HFF-Myc (cell line): ENCODE measurements around the gene CXCL13.
"Not testable (repeated sequence)": the region's sequence is repeated elsewhere in the genome, so short reads cannot be mapped to it uniquely, and the experiment has no call there.

Experiments
- DNase-seq: peaks from one replicate; pipeline ENCODE4 v3.0.0-alpha.2; 2011; ENCODE audit warnings: low read depth; ENCODE audit errors: extremely low read depth
- H3K4me3 ChIP-seq: replicated peaks from 2 replicates; pipeline ENCODE4 v1.5.1; 2011; ENCODE audit warnings: low read depth, mild to moderate bottlenecking, control low read depth, low read length
- TF ChIP-seq, protein P1 (sequence below): IDR thresholded peaks from 2 replicates; pipeline ENCODE4 v1.5.1; 2012; ENCODE audit warnings: mild to moderate bottlenecking, low read depth, low read length, control low read depth; ENCODE audit errors: missing control alignments

CXCL13 gene, protein sequence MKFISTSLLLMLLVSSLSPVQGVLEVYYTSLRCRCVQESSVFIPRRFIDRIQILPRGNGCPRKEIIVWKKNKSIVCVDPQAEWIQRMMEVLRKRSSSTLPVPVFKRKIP

GRCh38 chr4:77605210-77605902, at the start of gene CXCL13:
TSS of gene CXCL13 (plus strand) at chr4:77605820. CDS start at chr4:77605866, 46 bp downstream.
- TF ChIP-seq, protein P1, sequence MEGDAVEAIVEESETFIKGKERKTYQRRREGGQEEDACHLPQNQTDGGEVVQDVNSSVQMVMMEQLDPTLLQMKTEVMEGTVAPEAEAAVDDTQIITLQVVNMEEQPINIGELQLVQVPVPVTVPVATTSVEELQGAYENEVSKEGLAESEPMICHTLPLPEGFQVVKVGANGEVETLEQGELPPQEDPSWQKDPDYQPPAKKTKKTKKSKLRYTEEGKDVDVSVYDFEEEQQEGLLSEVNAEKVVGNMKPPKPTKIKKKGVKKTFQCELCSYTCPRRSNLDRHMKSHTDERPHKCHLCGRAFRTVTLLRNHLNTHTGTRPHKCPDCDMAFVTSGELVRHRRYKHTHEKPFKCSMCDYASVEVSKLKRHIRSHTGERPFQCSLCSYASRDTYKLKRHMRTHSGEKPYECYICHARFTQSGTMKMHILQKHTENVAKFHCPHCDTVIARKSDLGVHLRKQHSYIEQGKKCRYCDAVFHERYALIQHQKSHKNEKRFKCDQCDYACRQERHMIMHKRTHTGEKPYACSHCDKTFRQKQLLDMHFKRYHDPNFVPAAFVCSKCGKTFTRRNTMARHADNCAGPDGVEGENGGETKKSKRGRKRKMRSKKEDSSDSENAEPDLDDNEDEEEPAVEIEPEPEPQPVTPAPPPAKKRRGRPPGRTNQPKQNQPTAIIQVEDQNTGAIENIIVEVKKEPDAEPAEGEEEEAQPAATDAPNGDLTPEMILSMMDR: no peak
- no peak within 1 kb of the TSS for H3K4me3 ChIP-seq
- DNase-seq: no peak

- DNase-seq: no peak
- TF ChIP-seq, protein P1: no peak
- no peak overlapping the region for H3K4me3 ChIP-seq
Observed at GRCh38 chr4:77560170-77560569, 45.5 kb upstream of the CXCL13 start.

DNA sequence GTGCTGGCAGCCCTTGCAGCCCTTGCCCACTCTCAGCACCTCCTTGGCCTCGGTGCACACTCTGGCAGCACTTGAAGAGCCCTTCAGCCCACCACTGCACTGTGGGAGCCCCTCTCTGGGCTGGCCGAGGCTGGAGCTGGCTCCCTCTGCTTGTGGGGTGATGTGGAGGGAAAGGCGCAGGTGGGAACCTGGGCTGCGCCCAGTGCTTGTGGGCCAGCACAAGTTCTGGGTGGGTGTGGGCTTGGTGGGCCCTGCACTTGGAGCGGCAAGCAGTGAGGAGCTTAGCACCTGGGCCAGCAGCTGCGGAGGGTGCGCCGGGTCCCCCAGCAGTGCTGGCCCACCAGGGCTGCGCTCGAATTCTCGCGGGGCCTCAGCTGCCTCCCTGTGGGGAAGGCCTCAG, 43.9 kb upstream of the CXCL13 start:
- not testable (repeated sequence) for H3K4me3 ChIP-seq, DNase-seq

GRCh38 chr4:77564231-77564630, 41.4 kb upstream of the CXCL13 start:
- no peak for DNase-seq
- TF ChIP-seq, protein P1: no peak

GRCh38 chr4:77566148-77566547, 39.5 kb upstream of the CXCL13 start:
- H3K4me3 ChIP-seq: no peak overlapping the region
- TF ChIP-seq, protein P1: no peak
- DNase-seq: no peak

More at GRCh38 chr4:77564231-77564630, 41.4 kb upstream of the CXCL13 start:
- no peak overlapping the region for H3K4me3 ChIP-seq

DNA sequence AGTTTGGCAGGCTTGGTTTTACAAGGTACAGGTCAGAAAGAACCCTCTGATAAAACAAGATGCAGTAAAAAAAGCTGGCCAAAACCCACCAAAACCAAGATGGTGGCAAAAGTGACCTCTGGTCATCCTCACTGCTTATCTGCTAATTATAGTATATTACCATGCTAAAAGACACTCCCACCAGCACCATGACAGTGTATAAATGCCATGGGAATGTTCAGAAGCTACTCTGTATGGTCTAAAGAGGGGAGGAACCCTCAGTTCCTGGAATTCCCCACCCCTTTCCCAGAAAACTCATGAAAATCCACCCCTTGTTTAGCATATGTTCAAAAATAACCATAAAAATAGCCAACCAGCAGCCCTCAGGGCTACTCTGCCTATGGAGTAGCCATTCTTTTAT, 38.1 kb upstream of the CXCL13 start:
- TF ChIP-seq, protein P1: no peak
- DNase-seq: no peak
- no peak overlapping the region for H3K4me3 ChIP-seq

DNA sequence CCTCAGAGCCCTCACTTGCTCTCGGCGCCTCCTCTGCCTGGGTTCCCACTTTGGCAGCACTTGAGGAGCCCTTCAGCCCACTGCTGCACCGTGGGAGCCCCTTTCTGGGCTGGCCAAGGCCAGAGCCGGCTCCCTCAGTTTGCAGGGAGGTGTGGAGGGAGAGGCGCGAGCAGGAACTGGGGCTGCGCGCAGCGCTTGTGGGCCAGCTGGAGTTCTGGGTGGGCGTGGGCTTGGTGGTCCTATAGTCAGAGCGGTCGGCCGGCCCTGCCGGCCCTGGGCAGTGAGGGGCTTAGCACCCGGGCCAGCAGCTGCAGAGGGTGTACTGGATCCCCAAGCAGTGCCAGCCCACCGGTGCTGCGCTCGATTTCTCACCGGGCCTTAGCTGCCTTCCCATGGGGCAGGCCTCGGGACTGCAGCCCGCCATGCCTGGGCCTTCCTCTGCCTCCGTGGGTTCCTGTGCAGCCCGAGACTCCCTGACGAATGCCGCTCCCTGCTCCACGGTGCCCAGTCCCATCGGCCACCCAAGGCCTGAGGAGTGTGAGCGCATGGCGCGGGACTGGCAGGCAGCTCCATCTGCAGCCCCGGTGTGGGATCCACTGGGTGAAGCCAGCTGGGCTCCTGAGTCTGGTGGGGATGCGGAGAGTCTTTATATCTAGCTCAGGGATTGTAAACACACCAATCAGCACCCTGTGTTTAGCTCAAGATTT, 35.0 kb upstream of the CXCL13 start:
- not testable (repeated sequence) for H3K4me3 ChIP-seq, DNase-seq
